Measurements from ENCODE around the gene GAS2.

The GAS2 gene

GRCh38 chr11:22657101-22657694, 9.2 kb upstream of the GAS2 start:
- Mint-ChIP-seq H3K27ac (no peak overlapping the region), H3K4me3 (no peak overlapping the region), H3K9me3 (no peaks in the 10 kb centered on the region)

GRCh38 chr11:22659783-22660182, 6.6 kb upstream of the GAS2 start:
- Mint-ChIP-seq H3K4me1 (peaks cover 7 to 8% of the 10 kb centered on the region in 2 donors), H3K27ac (no peak overlapping the region), H3K9me3 (no peaks in the 10 kb centered on the region), H3K4me3 (no peak overlapping the region), H3K36me3 (peaks cover 1 to 3% of the 10 kb centered on the region in 2 donors), H3K27me3 (peaks cover 9 to 10% of the 10 kb centered on the region in 2 donors)
- DNase-seq (no peak), ATAC-seq (replicated peaks) (no peak)

More at GRCh38 chr11:22657101-22657694, 9.2 kb upstream of the GAS2 start:
- ATAC-seq (replicated peaks), result peak; percentile 98
- peaks cover 4% of the 10 kb centered on the region in 2 donors for H3K27me3 Mint-ChIP-seq
- no peak for DNase-seq
- H3K4me1 Mint-ChIP-seq, result peaks cover 7 to 8% of the 10 kb centered on the region in 2 donors
- H3K36me3 Mint-ChIP-seq, result peaks cover 3 to 4% of the 10 kb centered on the region in 2 donors

GRCh38 chr11:22666688-22667439, 453 bp downstream of the GAS2 start:
- peaks cover 9 to 13% of the 10 kb centered on the region in 2 donors for H3K4me1 Mint-ChIP-seq
- H3K27ac Mint-ChIP-seq, result no peak overlapping the region
- H3K9me3 Mint-ChIP-seq, result no peaks in the 10 kb centered on the region
- peak overlapping the region; percentile 64 to 67 for H3K4me3 Mint-ChIP-seq
- DNase-seq, result no peak
- H3K36me3 Mint-ChIP-seq, result peaks cover 0 to 1% of the 10 kb centered on the region in 2 donors
- peaks cover 42% of the 10 kb centered on the region in 2 donors for H3K27me3 Mint-ChIP-seq
- ATAC-seq (replicated peaks), result peak; percentile 39 to 42

- Mint-ChIP-seq H3K4me3 (no peak overlapping the region), H3K9me3 (no peaks in the 10 kb centered on the region)
- ATAC-seq (replicated peaks), result no peak
These were observed 1.8 kb downstream of the GAS2 start for GRCh38 chr11:22668005-22668796.

GRCh38 chr11:22669368-22669767, 3.0 kb downstream of the GAS2 start:
- ATAC-seq (replicated peaks) (no peak), DNase-seq (no peak)
- H3K27ac Mint-ChIP-seq, result no peak overlapping the region
- H3K36me3 Mint-ChIP-seq, result no peaks in the 10 kb centered on the region
- H3K27me3 Mint-ChIP-seq, result peaks cover 37 to 42% of the 10 kb centered on the region in 2 donors
- no peaks in the 10 kb centered on the region for H3K9me3 Mint-ChIP-seq
- H3K4me1 Mint-ChIP-seq, result peaks cover 9 to 13% of the 10 kb centered on the region in 2 donors
- no peak overlapping the region for H3K4me3 Mint-ChIP-seq

More at GRCh38 chr11:22668005-22668796, 1.8 kb downstream of the GAS2 start:
- Mint-ChIP-seq H3K36me3 (no peaks in the 10 kb centered on the region), H3K27ac (no peak overlapping the region), H3K4me1 (peaks cover 9 to 13% of the 10 kb centered on the region in 2 donors), H3K27me3 (peaks cover 37 to 42% of the 10 kb centered on the region in 2 donors)
- DNase-seq, result no peak

- Mint-ChIP-seq H3K27me3 (peaks cover 32 to 40% of the 10 kb centered on the region in 2 donors), H3K27ac (no peak overlapping the region), H3K36me3 (no peaks in the 10 kb centered on the region), H3K4me3 (no peak overlapping the region), H3K4me1 (peaks cover 9 to 13% of the 10 kb centered on the region in 2 donors), H3K9me3 (no peaks in the 10 kb centered on the region)
- DNase-seq (no peak), ATAC-seq (replicated peaks) (no peak)
These were observed 4.4 kb downstream of the GAS2 start for GRCh38 chr11:22670830-22671229.

GRCh38 chr11:22671751-22672150, 5.3 kb downstream of the GAS2 start:
- Mint-ChIP-seq H3K27me3 (peaks cover 24 to 31% of the 10 kb centered on the region in 2 donors), H3K9me3 (no peaks in the 10 kb centered on the region), H3K4me1 (peaks cover 4 to 5% of the 10 kb centered on the region in 2 donors), H3K27ac (no peak overlapping the region), H3K36me3 (no peaks in the 10 kb centered on the region), H3K4me3 (no peak overlapping the region)
- no peak for DNase-seq
- ATAC-seq (replicated peaks), result no peak

GRCh38 chr11:22674470-22675439, 8.3 kb downstream of the GAS2 start:
- H3K9me3 Mint-ChIP-seq, result no peaks in the 10 kb centered on the region
- H3K27me3 Mint-ChIP-seq, result peaks cover 12 to 13% of the 10 kb centered on the region in 2 donors
- ATAC-seq (replicated peaks) (no peak), DNase-seq (no peak)
- no peak overlapping the region for H3K27ac Mint-ChIP-seq
- no peaks in the 10 kb centered on the region for H3K4me1 Mint-ChIP-seq
- H3K4me3 Mint-ChIP-seq, result no peak overlapping the region
- H3K36me3 Mint-ChIP-seq, result no peaks in the 10 kb centered on the region

GRCh38 chr11:22677153-22677903, 10.9 kb downstream of the GAS2 start:
- no peak for DNase-seq
- no peak overlapping the region for H3K4me3 Mint-ChIP-seq
- ATAC-seq (replicated peaks), result no peak

GRCh38 chr11:22680628-22681027, 14.2 kb downstream of the GAS2 start:
- DNase-seq, result no peak

More at GRCh38 chr11:22677153-22677903, 10.9 kb downstream of the GAS2 start:
- H3K9me3 Mint-ChIP-seq, result no peaks in the 10 kb centered on the region
- peaks cover 2 to 5% of the 10 kb centered on the region in 2 donors for H3K27me3 Mint-ChIP-seq
- no peak overlapping the region for H3K27ac Mint-ChIP-seq
- no peaks in the 10 kb centered on the region for H3K4me1 Mint-ChIP-seq
- H3K36me3 Mint-ChIP-seq, result no peaks in the 10 kb centered on the region

GRCh38 chr11:22681281-22681812, 14.9 kb downstream of the GAS2 start:
- no peak for DNase-seq
- ATAC-seq (replicated peaks), result no peak
- Mint-ChIP-seq H3K9me3 (no peaks in the 10 kb centered on the region), H3K36me3 (no peaks in the 10 kb centered on the region), H3K27me3 (peaks cover 0 to 11% of the 10 kb centered on the region in 2 donors), H3K4me1 (no peaks in the 10 kb centered on the region), H3K27ac (no peak overlapping the region), H3K4me3 (no peak overlapping the region)

More at GRCh38 chr11:22680628-22681027, 14.2 kb downstream of the GAS2 start:
- Mint-ChIP-seq H3K9me3 (no peaks in the 10 kb centered on the region), H3K4me3 (no peak overlapping the region), H3K4me1 (no peaks in the 10 kb centered on the region), H3K27ac (no peak overlapping the region), H3K27me3 (peaks cover 0 to 11% of the 10 kb centered on the region in 2 donors), H3K36me3 (no peaks in the 10 kb centered on the region)
- no peak for ATAC-seq (replicated peaks)

- H3K36me3 Mint-ChIP-seq, result no peaks in the 10 kb centered on the region
- no peaks in the 10 kb centered on the region for H3K9me3 Mint-ChIP-seq
- H3K4me3 Mint-ChIP-seq, result no peak overlapping the region
- H3K27ac Mint-ChIP-seq, result no peak overlapping the region
- H3K4me1 Mint-ChIP-seq, result no peaks in the 10 kb centered on the region
- ATAC-seq (replicated peaks) (no peak), DNase-seq (no peak)
- H3K27me3 Mint-ChIP-seq, result peaks cover 0 to 6% of the 10 kb centered on the region in 2 donors
These were observed 17.7 kb downstream of the GAS2 start for GRCh38 chr11:22684082-22684481.

GRCh38 chr11:22685111-22685510, 18.7 kb downstream of the GAS2 start:
- Mint-ChIP-seq H3K4me1 (no peaks in the 10 kb centered on the region), H3K9me3 (no peaks in the 10 kb centered on the region), H3K4me3 (no peak overlapping the region), H3K36me3 (no peaks in the 10 kb centered on the region), H3K27ac (no peak overlapping the region), H3K27me3 (peaks cover 0 to 6% of the 10 kb centered on the region in 2 donors)
- no peak for DNase-seq
- ATAC-seq (replicated peaks), result no peak

Measured in stimulated activated naive B cell treated with anti-CD40 and anti-IgM and Interleukin-4, amounts not matched to agents 10 μg/mL and 1 μg/mL and 100 μg/mL, for 72 hours (primary cell).